SK-N-MC (cell line): ENCODE measurements around the gene SCFD2.
"Not testable (repeated sequence)": the region's sequence is repeated elsewhere in the genome, so short reads cannot be mapped to it uniquely, and the experiment has no call there.

Experiments used
- DNase-seq: peaks from one replicate; pipeline ENCODE4 v3.0.0-alpha.2; 2011; ENCODE audit warnings: low read depth, low spot score
- H3K27ac ChIP-seq: fragments of 200-600 bp; sonication (generic); 2 replicates; pipeline ENCODE4 v1.5.1; 2016; ENCODE audit warnings: mixed run types
- H3K36me3 ChIP-seq: fragments of 200-600 bp; sonication (generic); 2 replicates; pipeline ENCODE4 v1.6.1; 2017; ENCODE audit warnings: antibody characterized with exemption, low read length, mixed read lengths; ENCODE audit not compliant: insufficient read depth
- H3K4me3 ChIP-seq: fragments of 200-600 bp; sonication (generic); 2 replicates; pipeline ENCODE4 v1.5.1; 2016
- H3K9ac ChIP-seq: fragments of 200-600 bp; sonication (generic); 2 replicates; pipeline ENCODE4 v1.8.0; 2017; ENCODE audit warnings: mixed run types, mixed read lengths; ENCODE audit not compliant: insufficient read length
- H3K9me3 ChIP-seq: fragments of 200-600 bp; sonication (generic); 2 replicates; pipeline ENCODE4 v1.6.1; 2017; ENCODE audit warnings: low read depth, mild to moderate bottlenecking, antibody characterized with exemption, low read length, moderate library complexity, mixed read lengths
- EZH2 ChIP-seq: fragments of 200-600 bp; sonication (generic); IDR thresholded peaks from one replicate; pipeline ENCODE4 v1.6.1; 2017; ENCODE audit warnings: antibody characterized with exemption
- FOXP2 ChIP-seq: optimal IDR thresholded peaks from 2 replicates; pipeline ENCODE3; 2011; ENCODE audit warnings: mild to moderate bottlenecking, moderate library complexity; ENCODE audit not compliant: insufficient read depth; ENCODE audit errors: extremely low read length, control extremely low read depth
- POLR2AphosphoS5 ChIP-seq: IDR thresholded peaks from 2 replicates; pipeline ENCODE4 v1.6.1; 2012; ENCODE audit warnings: mild to moderate bottlenecking, low read depth, low read length, borderline replicate concordance

SCFD2 gene

GRCh38 chr4:52996261-52997131, 369.4 kb downstream of the SCFD2 start:
- no peaks in the 10 kb centered on the region for H3K9me3 ChIP-seq
- TF ChIP-seq EZH2: no peak
- TF ChIP-seq FOXP2: no peak
- no peak for TF ChIP-seq POLR2AphosphoS5
- DNase-seq: no peak
- no peak overlapping the region for H3K9ac ChIP-seq
- H3K27ac ChIP-seq: no peak overlapping the region
- no peak overlapping the region for H3K4me3 ChIP-seq
- H3K36me3 ChIP-seq: no peaks in the 10 kb centered on the region

DNA sequence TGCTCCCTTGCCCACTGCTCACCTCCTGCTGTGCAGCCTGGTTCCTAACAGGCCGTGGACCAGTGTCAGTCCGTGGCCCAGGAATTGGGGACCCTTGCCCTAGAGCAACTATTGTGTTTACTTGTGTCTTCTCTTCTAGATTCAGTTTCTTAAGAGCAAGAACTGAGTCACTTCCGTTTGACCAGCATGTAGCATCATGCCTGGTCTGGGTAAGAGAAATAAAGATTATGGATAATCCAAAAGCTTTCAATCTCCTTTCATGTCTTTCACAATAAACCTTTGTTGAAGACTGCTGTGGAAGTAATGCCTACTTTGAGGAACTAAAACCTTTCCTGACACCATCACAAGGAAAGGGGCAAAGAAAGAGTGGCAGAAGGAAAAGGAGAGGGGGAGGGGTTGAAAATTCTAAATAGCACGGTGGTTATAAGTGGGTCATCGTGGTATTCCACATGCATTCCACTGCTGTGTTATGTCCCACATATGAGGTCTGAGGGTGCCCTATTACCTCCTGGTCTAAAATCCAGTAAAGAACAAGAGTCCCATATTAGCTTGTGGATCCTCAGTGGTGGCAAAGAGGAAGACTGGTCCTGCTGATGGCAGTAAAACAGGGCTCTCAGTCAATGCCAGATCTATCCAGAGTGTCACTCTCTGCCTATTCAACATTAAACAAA, 370.4 kb downstream of the SCFD2 start:
- TF ChIP-seq POLR2AphosphoS5: no peak
- TF ChIP-seq EZH2: no peak
- no peak for TF ChIP-seq FOXP2
- DNase-seq: no peak
- Histone ChIP-seq H3K27ac (no peak overlapping the region), H3K9me3 (no peaks in the 10 kb centered on the region), H3K36me3 (no peaks in the 10 kb centered on the region), H3K4me3 (no peak overlapping the region), H3K9ac (no peak overlapping the region)

DNA sequence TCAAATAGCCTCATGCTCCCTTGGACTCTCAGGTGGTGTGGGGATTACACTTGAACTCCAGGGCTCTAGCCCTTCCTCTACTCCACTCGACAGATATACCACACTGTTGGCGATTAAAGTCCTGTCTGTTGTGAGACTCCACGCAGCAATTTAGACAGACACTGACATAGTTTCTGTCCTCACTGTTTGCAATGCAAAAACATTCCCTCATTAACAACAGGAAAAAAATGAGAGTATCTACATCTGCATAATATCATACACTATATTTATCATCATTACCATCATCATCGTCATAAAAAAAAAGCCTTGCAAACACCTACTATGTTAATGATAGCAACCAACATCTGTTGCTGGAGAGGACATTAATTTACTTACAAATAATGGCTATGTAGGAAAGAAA, 371.3 kb downstream of the SCFD2 start:
- no peak overlapping the region for H3K4me3 ChIP-seq
- no peak overlapping the region for H3K9ac ChIP-seq
- H3K36me3 ChIP-seq: no peaks in the 10 kb centered on the region
- DNase-seq: no peak
- no peaks in the 10 kb centered on the region for H3K9me3 ChIP-seq
- TF ChIP-seq EZH2 (no peak), FOXP2 (no peak), POLR2AphosphoS5 (no peak)
- H3K27ac ChIP-seq: no peak overlapping the region

DNA sequence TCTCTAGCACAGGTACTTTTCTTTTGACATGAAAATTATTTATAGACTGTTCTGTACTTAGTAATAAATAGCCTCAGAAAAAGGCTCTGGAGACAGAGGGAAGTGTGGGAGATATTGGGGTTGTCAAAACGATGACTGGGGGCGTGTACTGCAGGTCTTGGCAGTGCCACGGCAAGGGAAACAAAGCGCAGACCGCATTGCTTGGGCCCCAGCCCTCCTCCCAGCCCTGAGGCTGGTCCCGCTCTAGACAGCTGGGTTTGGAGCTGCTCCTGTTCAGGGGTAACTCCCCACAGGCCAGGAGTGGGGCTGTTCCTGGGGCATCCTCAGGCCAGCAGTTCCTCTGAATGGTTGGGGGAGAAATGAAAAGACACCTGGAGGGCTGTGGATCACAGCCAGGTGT, 372.1 kb downstream of the SCFD2 start:
- no peak for DNase-seq
- no peaks in the 10 kb centered on the region for H3K9me3 ChIP-seq
- H3K9ac ChIP-seq: no peak overlapping the region
- TF ChIP-seq FOXP2 (no peak), EZH2 (no peak), POLR2AphosphoS5 (no peak)
- H3K27ac ChIP-seq: no peak overlapping the region
- H3K36me3 ChIP-seq: no peaks in the 10 kb centered on the region
- no peak overlapping the region for H3K4me3 ChIP-seq

GRCh38 chr4:52992551-52992950, 373.3 kb downstream of the SCFD2 start:
- H3K9me3 ChIP-seq, H3K9ac ChIP-seq, H3K36me3 ChIP-seq, H3K4me3 ChIP-seq, DNase-seq, H3K27ac ChIP-seq: not testable (repeated sequence)

- no peak for DNase-seq
- Histone ChIP-seq H3K4me3 (no peak overlapping the region), H3K9ac (no peak overlapping the region)
These were observed 374.4 kb downstream of the SCFD2 start for GRCh38 chr4:52991472-52991871.

GRCh38 chr4:52990706-52991105, 375.2 kb downstream of the SCFD2 start:
- no peak for TF ChIP-seq FOXP2
- TF ChIP-seq EZH2: no peak
- no peak for TF ChIP-seq POLR2AphosphoS5
- H3K4me3 ChIP-seq: no peak overlapping the region
- H3K9me3 ChIP-seq: no peaks in the 10 kb centered on the region
- no peak for DNase-seq
- H3K9ac ChIP-seq: no peak overlapping the region
- no peaks in the 10 kb centered on the region for H3K36me3 ChIP-seq
- H3K27ac ChIP-seq: no peak overlapping the region

More at GRCh38 chr4:52991472-52991871, 374.4 kb downstream of the SCFD2 start:
- Histone ChIP-seq H3K36me3 (no peaks in the 10 kb centered on the region), H3K9me3 (no peaks in the 10 kb centered on the region), H3K27ac (no peak overlapping the region)
- TF ChIP-seq FOXP2 (no peak), POLR2AphosphoS5 (no peak), EZH2 (no peak)

DNA sequence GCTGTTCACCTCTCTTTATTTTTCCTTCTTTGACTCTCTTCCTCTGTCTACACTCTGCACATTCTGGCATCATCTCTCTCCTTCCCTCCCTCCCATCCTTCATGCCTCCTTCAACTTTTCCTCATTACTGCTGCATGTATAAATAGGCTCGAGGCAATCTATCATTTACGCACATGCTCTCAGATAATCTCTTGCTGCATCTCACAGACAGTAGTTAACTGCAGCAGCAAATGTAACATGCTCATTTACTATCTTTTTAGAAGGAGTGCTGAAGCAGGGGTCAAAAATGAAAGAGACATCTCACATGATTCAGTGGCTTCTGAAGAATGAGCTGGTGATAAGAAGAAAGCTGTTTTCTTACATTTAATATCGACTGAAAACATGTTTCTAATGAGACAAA, 376.0 kb downstream of the SCFD2 start:
- TF ChIP-seq POLR2AphosphoS5 (no peak), EZH2 (no peak)
- Histone ChIP-seq H3K36me3 (no peaks in the 10 kb centered on the region), H3K9ac (no peak overlapping the region), H3K27ac (no peak overlapping the region), H3K9me3 (no peaks in the 10 kb centered on the region), H3K4me3 (no peak overlapping the region)
- DNase-seq: no peak
